Measurements from ENCODE around the gene PPFIBP1.

Gene PPFIBP1

GRCh38 chr12:27673101-27673718, 149.2 kb downstream of the PPFIBP1 start:
- DNase-seq: no peak

GRCh38 chr12:27674989-27675388, 151.0 kb downstream of the PPFIBP1 start:
- no peak for DNase-seq

GRCh38 chr12:27680619-27681018, 156.6 kb downstream of the PPFIBP1 start:
- no peak for DNase-seq

GRCh38 chr12:27682534-27682933, 158.5 kb downstream of the PPFIBP1 start:
- no peak for DNase-seq

- no peak for DNase-seq
Observed at GRCh38 chr12:27685274-27685673, 161.3 kb downstream of the PPFIBP1 start.

GRCh38 chr12:27686147-27686546, 162.1 kb downstream of the PPFIBP1 start:
- DNase-seq: no peak

GRCh38 chr12:27688671-27689070, 164.7 kb downstream of the PPFIBP1 start:
- DNase-seq: no peak

GRCh38 chr12:27689558-27690180, 165.7 kb downstream of the PPFIBP1 start:
- DNase-seq: no peak

- DNase-seq: no peak
Observed at GRCh38 chr12:27693403-27693802, 169.4 kb downstream of the PPFIBP1 start.

- DNase-seq: no peak
Observed at GRCh38 chr12:27695556-27696292, 171.7 kb downstream of the PPFIBP1 start.

GRCh38 chr12:27696293-27696652, 172.3 kb downstream of the PPFIBP1 start, which contains the start of gene REP15:
Gene REP15 (plus strand): TSS chr12:27696447. CDS start chr12:27696563, 116 bp downstream.
- no peak for DNase-seq

GRCh38 chr12:27696864-27697564, 173.0 kb downstream of the PPFIBP1 start:
- no peak for DNase-seq

- DNase-seq: no peak
Observed at GRCh38 chr12:27703720-27704452, 179.9 kb downstream of the PPFIBP1 start.

- DNase-seq: no peak
Observed at GRCh38 chr12:27705263-27705662, 181.3 kb downstream of the PPFIBP1 start.

GRCh38 chr12:27707216-27707615, 183.2 kb downstream of the PPFIBP1 start:
- DNase-seq: no peak

- DNase-seq: no peak
Observed at GRCh38 chr12:27709212-27709931, 185.4 kb downstream of the PPFIBP1 start.

- no peak for DNase-seq
Observed at GRCh38 chr12:27709932-27710591, 186.1 kb downstream of the PPFIBP1 start.

- peak; percentile 23 for DNase-seq
Observed at GRCh38 chr12:27710592-27711316, 186.7 kb downstream of the PPFIBP1 start, which contains the start of gene MRPS35. Gene MRPS35 (plus strand): TSS chr12:27710832. CDS start chr12:27710844, 12 bp downstream.

GRCh38 chr12:27711317-27711682, 187.3 kb downstream of the PPFIBP1 start:
- no peak for DNase-seq

GRCh38 chr12:27711967-27712366, 188.0 kb downstream of the PPFIBP1 start:
- no peak for DNase-seq

GRCh38 chr12:27723212-27723611, 199.2 kb downstream of the PPFIBP1 start:
- DNase-seq: no peak

Measured in 8988T (cell line).